Measurements from ENCODE around the gene PDE3A.

DNA sequence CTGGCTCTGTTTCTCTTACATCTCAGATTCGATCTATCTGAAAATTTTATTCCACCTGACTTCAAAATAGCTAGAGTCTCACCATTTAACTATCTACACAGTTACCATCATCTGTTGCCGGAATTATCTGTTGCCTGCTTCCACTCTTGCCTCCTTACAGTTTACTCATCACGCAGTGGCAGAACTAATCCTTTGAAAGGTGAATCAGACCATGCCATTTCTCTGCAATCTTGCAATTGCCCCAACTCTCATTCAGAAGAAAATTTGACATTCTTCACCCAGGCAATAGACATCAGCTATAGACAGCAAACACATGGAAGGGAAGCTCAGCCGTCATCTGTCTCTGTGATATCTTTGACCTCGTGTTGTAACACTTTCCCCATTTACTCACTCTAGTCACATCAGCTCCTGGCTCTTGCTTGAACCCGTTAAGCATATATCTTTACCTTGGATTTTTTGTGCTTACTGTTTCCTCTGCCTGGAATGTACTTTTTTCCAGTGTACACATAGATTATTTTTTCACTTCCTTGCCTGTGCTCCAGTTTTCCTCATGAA, 85.5 kb downstream of the PDE3A start:
- TF ChIP-seq CTCF (IDR thresholded peaks at IDR 0.05; ENCODE audit: low read depth, low read length, poor library complexity, severe bottlenecking), result no peak
- no peak for TF ChIP-seq EZH2phosphoT487 (IDR thresholded peaks at IDR 0.05; ENCODE audit: borderline replicate concordance, low read length)

Measured in DOHH2 (cell line).